Measurements from ENCODE around the gene TMEM184A.
A peak's percentile ranks its signal among the peaks of the same experiment; 100 is the strongest.
"Not testable (repeated sequence)": the region's sequence is repeated elsewhere in the genome, so short reads cannot be mapped to it uniquely, and the experiment has no call there.

TMEM184A gene

GRCh38 chr7:1584700-1585099 is 28.7 kb upstream of the TMEM184A start:
- TF ChIP-seq CTCF (IDR thresholded peaks at IDR 0.05): no peak
- DNase-seq (ENCODE audit: low spot score): no peak
- no peak overlapping the region for H3K4me3 ChIP-seq
- H3K27ac ChIP-seq: no peak overlapping the region

- not testable (repeated sequence) for H3K4me3 ChIP-seq; H3K27ac ChIP-seq; DNase-seq (ENCODE audit: low spot score)
Observed at GRCh38 chr7:1583241-1583930, 27.4 kb upstream of the TMEM184A start.

- TF ChIP-seq CTCF (IDR thresholded peaks at IDR 0.05): no peak
- no peak for DNase-seq (ENCODE audit: low spot score)
- H3K4me3 ChIP-seq: no peak overlapping the region
- no peak overlapping the region for H3K27ac ChIP-seq
Observed at GRCh38 chr7:1580422-1581030, 24.5 kb upstream of the TMEM184A start.

GRCh38 chr7:1579481-1580421 is 23.7 kb upstream of the TMEM184A start:
- Histone ChIP-seq H3K27ac (no peak overlapping the region), H3K4me3 (no peak overlapping the region)
- peak; percentile 74 for TF ChIP-seq CTCF (IDR thresholded peaks at IDR 0.05)
- DNase-seq (ENCODE audit: low spot score): no peak

- no peak for DNase-seq (ENCODE audit: low spot score)
- TF ChIP-seq CTCF (IDR thresholded peaks at IDR 0.05): no peak
- no peak overlapping the region for H3K4me3 ChIP-seq
- no peak overlapping the region for H3K27ac ChIP-seq
Observed at GRCh38 chr7:1578513-1578912, 22.5 kb upstream of the TMEM184A start.

- DNase-seq (ENCODE audit: low spot score): no peak
- Histone ChIP-seq H3K27ac (no peak overlapping the region), H3K4me3 (no peak overlapping the region)
- no peak for TF ChIP-seq CTCF (IDR thresholded peaks at IDR 0.05)
Observed at GRCh38 chr7:1576521-1577253, 20.7 kb upstream of the TMEM184A start.

GRCh38 chr7:1575809-1576208 is 19.8 kb upstream of the TMEM184A start:
- no peak for TF ChIP-seq CTCF (IDR thresholded peaks at IDR 0.05)
- no peak overlapping the region for H3K4me3 ChIP-seq
- DNase-seq (ENCODE audit: low spot score): no peak
- no peak overlapping the region for H3K27ac ChIP-seq
